Keratinocyte (primary cell): Measurements from ENCODE around the gene SELENOV. TPM values are rescaled to one million over a fixed set of nuclear protein-coding genes. Genes with fewer than 3 reads are reported as not detected.

Experiments used
- DNase-seq: peaks from one replicate; pipeline ENCODE4 v3.0.0-alpha.2; 2011; ENCODE audit warnings: low read depth, missing footprints, low spot score
- FAIRE-seq: peaks from 2 replicates; lab custom pipeline; 2011; peaks lifted over from hg19 to GRCh38; lab: Jason Lieb, UNC
- H2AFZ ChIP-seq: 2 replicates; pipeline ENCODE4 v1.6.0; 2012; ENCODE audit warnings: low read length, control low read depth, inconsistent platforms; ENCODE audit not compliant: control insufficient read depth
- H3K27ac ChIP-seq: 2 replicates; pipeline ENCODE4 v1.5.1; 2011; ENCODE audit warnings: low read length; ENCODE audit not compliant: control insufficient read depth, insufficient read depth
- H3K27me3 ChIP-seq: 3 replicates; pipeline ENCODE4 v1.6.0; 2011; ENCODE audit warnings: low read length; ENCODE audit not compliant: control insufficient read depth, insufficient read depth; ENCODE audit errors: extremely low read depth
- H3K36me3 ChIP-seq, 2 experiments: 2 replicates in 1 of 2; 3 replicates in 1 of 2; pipeline ENCODE4 v1.5.1; 2011; ENCODE audit warnings: low read length in 2 of 2, mild to moderate bottlenecking in 1 of 2; ENCODE audit not compliant: control insufficient read depth in 2 of 2, insufficient read depth in 2 of 2; ENCODE audit errors: extremely low read depth in 1 of 2
- H3K4me1 ChIP-seq: 3 replicates; pipeline ENCODE4 v1.5.1; 2011; ENCODE audit warnings: low read length; ENCODE audit not compliant: control insufficient read depth, insufficient read depth; ENCODE audit errors: extremely low read depth
- H3K4me2 ChIP-seq: 3 replicates; pipeline ENCODE4 v1.6.0; 2011; ENCODE audit warnings: low read depth, low read length; ENCODE audit not compliant: control insufficient read depth, insufficient read depth; ENCODE audit errors: extremely low read depth
- H3K4me3 ChIP-seq, 3 experiments: fragments of 200-600 bp in 1 of 3; sonication (generic) in 1 of 3; 2 replicates in 2 of 3; 3 replicates in 1 of 3; pipeline ENCODE4 v1.5.1; 2011 to 2016; ENCODE audit warnings: low read length in 3 of 3, mild to moderate bottlenecking in 3 of 3, control low read depth in 2 of 3, inconsistent platforms in 1 of 3, low read depth in 1 of 3, mixed read lengths in 1 of 3, mixed run types in 1 of 3, moderate library complexity in 1 of 3; ENCODE audit not compliant: control insufficient read depth in 2 of 3, insufficient read depth in 2 of 3; ENCODE audit errors: extremely low read depth in 1 of 3
- H3K79me2 ChIP-seq: 2 replicates; pipeline ENCODE4 v1.6.0; 2012; ENCODE audit warnings: low read length; ENCODE audit not compliant: control insufficient read depth, insufficient read depth
- H3K9ac ChIP-seq: 3 replicates; pipeline ENCODE4 v1.6.0; 2011; ENCODE audit warnings: low read length; ENCODE audit not compliant: control insufficient read depth, insufficient read depth; ENCODE audit errors: extremely low read depth
- H3K9me1 ChIP-seq: 3 replicates; pipeline ENCODE4 v1.6.0; 2011; ENCODE audit warnings: low read length; ENCODE audit not compliant: control insufficient read depth, insufficient read depth; ENCODE audit errors: extremely low read depth
- H3K9me3 ChIP-seq: 2 replicates; pipeline ENCODE4 v1.5.1; 2012; ENCODE audit warnings: low read depth, low read length; ENCODE audit not compliant: control insufficient read depth
- H4K20me1 ChIP-seq: 3 replicates; pipeline ENCODE4 v1.6.0; 2011; ENCODE audit warnings: low read length; ENCODE audit not compliant: control insufficient read depth, insufficient read depth; ENCODE audit errors: extremely low read depth
- EZH2 ChIP-seq: IDR thresholded peaks from one replicate; pipeline ENCODE4 v1.6.1; 2012; ENCODE audit warnings: inconsistent platforms, mild to moderate bottlenecking, low read length, moderate library complexity
- dilution Hi-C: fragments of 300-500 bp; cut with MboI; formaldehyde crosslinking; loops from one replicate; pipeline ENCODE4 v1.7.0; 2020; ENCODE audit warnings: low sequenced_read_pairs; ENCODE audit not compliant: extremely low pct_ligation_motif_present
- polyA plus RNA-seq, 5 experiments: library from polyadenylated mRNA; depleted of rRNA in 3 of 5; stranded (reverse) in 3 of 5; stranded (forward) in 1 of 5; unstranded in 1 of 5; fragments of >200 nt; gene quantifications; 1 replicate in 1 of 5; 2 replicates in 3 of 5; 3 replicates in 1 of 5; pipeline versions ENCODE4 v1.2.1 to v1.2.3, GENCODE V29; 2011 to 2012; ENCODE audit warnings: missing spikeins in 2 of 5, low read depth in 1 of 5, low replicate concordance in 1 of 5
- TF ChIP-seq, protein P1 (sequence below), 3 experiments: IDR thresholded peaks in 1 of 3; conservative IDR thresholded peaks in 1 of 3; optimal IDR thresholded peaks in 1 of 3; 2 replicates in 2 of 3; 3 replicates in 1 of 3; pipeline versions ENCODE3 to v1.5.1; 2011; ENCODE audit warnings: low read length in 3 of 3, mild to moderate bottlenecking in 3 of 3, moderate library complexity in 2 of 3, control low read depth in 1 of 3, inconsistent platforms in 1 of 3; ENCODE audit not compliant: insufficient read depth in 2 of 3; ENCODE audit errors: extremely low read depth in 1 of 3

Gene SELENOV
- polyA plus RNA-seq, 1 donor (not counting 4 experiments of a cell fraction or from before 2014, with no cell fraction given), result not detected

DNA sequence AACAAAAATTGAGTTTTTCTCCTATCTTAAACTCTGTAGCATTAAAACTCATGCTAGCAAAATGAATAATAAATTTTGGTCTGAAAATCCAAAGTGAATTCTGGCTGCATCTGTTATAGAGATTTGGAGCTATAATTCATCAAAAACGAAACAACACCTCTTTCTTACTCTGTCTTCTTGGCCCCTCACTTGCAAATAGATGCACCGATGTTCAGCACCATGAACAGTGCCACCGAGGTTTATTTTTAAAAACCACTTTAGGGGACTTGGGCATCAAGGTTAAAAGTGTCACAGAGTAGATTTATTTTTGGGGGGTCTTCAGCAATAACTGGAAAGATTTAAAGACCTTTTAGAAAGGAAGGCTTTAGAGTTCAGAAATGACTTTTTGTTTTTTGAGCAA, 51.1 kb downstream of the SELENOV start:
- Histone ChIP-seq H3K27me3 (no peaks in the 10 kb centered on the region), H3K79me2 (no peaks in the 10 kb centered on the region), H3K9ac (no peak overlapping the region), H2AFZ (no peak overlapping the region), H3K36me3 (no peaks in the 10 kb centered on the region), H3K4me3 (no peak overlapping the region), H3K27ac (no peak overlapping the region), H3K9me1 (no peaks in the 10 kb centered on the region), H4K20me1 (no peaks in the 10 kb centered on the region), H3K4me1 (no peaks in the 10 kb centered on the region), H3K9me3 (no peaks in the 10 kb centered on the region), H3K4me2 (no peak overlapping the region)
- no peak for FAIRE-seq
- dilution Hi-C loops, result no loop called here
- no peak for TF ChIP-seq EZH2
- TF ChIP-seq, protein P1, sequence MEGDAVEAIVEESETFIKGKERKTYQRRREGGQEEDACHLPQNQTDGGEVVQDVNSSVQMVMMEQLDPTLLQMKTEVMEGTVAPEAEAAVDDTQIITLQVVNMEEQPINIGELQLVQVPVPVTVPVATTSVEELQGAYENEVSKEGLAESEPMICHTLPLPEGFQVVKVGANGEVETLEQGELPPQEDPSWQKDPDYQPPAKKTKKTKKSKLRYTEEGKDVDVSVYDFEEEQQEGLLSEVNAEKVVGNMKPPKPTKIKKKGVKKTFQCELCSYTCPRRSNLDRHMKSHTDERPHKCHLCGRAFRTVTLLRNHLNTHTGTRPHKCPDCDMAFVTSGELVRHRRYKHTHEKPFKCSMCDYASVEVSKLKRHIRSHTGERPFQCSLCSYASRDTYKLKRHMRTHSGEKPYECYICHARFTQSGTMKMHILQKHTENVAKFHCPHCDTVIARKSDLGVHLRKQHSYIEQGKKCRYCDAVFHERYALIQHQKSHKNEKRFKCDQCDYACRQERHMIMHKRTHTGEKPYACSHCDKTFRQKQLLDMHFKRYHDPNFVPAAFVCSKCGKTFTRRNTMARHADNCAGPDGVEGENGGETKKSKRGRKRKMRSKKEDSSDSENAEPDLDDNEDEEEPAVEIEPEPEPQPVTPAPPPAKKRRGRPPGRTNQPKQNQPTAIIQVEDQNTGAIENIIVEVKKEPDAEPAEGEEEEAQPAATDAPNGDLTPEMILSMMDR (optimal IDR thresholded peaks at IDR 0.05 in 1 of 3, IDR thresholded peaks at IDR 0.05 in 1 of 3, conservative IDR thresholded peaks at IDR 0.05 in 1 of 3; ENCODE audit: extremely low read depth in 1 of 3, insufficient read depth in 2 of 3, low read length in 3 of 3), result no peak
- DNase-seq, result no peak

DNA sequence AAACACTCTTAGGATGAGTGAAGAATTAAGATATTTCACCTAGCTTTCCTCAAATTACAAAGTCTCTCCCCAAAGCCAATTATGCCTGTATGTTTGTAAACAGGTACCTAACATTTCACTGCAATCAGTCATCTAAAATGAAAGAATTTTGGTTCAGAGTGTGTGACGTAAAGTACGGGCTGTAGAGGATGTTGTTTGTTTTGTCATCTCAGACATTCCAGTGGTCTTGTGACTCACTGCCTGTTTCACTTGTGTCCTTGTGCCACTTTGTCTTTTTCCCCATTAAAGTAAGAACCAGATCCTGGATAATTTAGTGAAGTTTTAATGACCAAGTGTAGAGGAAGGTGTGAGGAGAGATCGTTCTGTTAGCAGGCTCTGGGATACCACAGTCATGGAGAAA, 53.7 kb downstream of the SELENOV start:
- Histone ChIP-seq H3K36me3 (no peaks in the 10 kb centered on the region), H3K4me2 (no peak overlapping the region), H3K9ac (no peak overlapping the region), H3K4me3 (no peak overlapping the region), H3K9me1 (no peaks in the 10 kb centered on the region), H2AFZ (no peak overlapping the region), H3K9me3 (no peaks in the 10 kb centered on the region), H3K27me3 (no peaks in the 10 kb centered on the region), H3K79me2 (no peaks in the 10 kb centered on the region), H3K27ac (no peak overlapping the region), H4K20me1 (no peaks in the 10 kb centered on the region), H3K4me1 (no peaks in the 10 kb centered on the region)
- TF ChIP-seq EZH2, result no peak
- TF ChIP-seq, protein P1 (optimal IDR thresholded peaks at IDR 0.05 in 1 of 3, IDR thresholded peaks at IDR 0.05 in 1 of 3, conservative IDR thresholded peaks at IDR 0.05 in 1 of 3; ENCODE audit: extremely low read depth in 1 of 3, insufficient read depth in 2 of 3, low read length in 3 of 3), result no peak
- dilution Hi-C loops, result no loop called here
- DNase-seq, result no peak
- no peak for FAIRE-seq

Other genes with a start within 250 kb of the SELENOV start
- not detected in 3 replicates for gene IFNL2, start 246.7 kb upstream of the SELENOV start, polyA plus RNA-seq
- gene IFNL1, start 218.7 kb upstream of the SELENOV start, polyA plus RNA-seq, result not detected in 3 replicates
- 0.04 to 0.16 TPM (median 0.04 TPM) in 3 replicates for gene LRFN1, start 194.3 kb upstream of the SELENOV start, polyA plus RNA-seq
- 0.14 TPM in 1 of 3 replicates, not detected in the others for gene GMFG, start 179.1 kb upstream of the SELENOV start, polyA plus RNA-seq
- gene SAMD4B, start 172.7 kb upstream of the SELENOV start, polyA plus RNA-seq, result 20.9 to 40.5 TPM (median 28.1 TPM) in 3 replicates
- 30.7 to 53.3 TPM (median 39.4 TPM) in 3 replicates for gene PAF1, start 124.0 kb upstream of the SELENOV start, polyA plus RNA-seq
- gene MED29, start 123.8 kb upstream of the SELENOV start, polyA plus RNA-seq, result 14.7 to 18.8 TPM (median 18.2 TPM) in 3 replicates
- 10.4 to 14.2 TPM (median 12.8 TPM) in 3 replicates for gene ZFP36, start 108.3 kb upstream of the SELENOV start, polyA plus RNA-seq
- gene PLEKHG2, start 102.5 kb upstream of the SELENOV start, polyA plus RNA-seq, result 3.6 to 6.4 TPM (median 5.2 TPM) in 3 replicates
- 1,323 to 2,302 TPM (median 1,614 TPM) in 3 replicates for gene RPS16, start 79.2 kb upstream of the SELENOV start, polyA plus RNA-seq
- gene SUPT5H, start 69.6 kb upstream of the SELENOV start, polyA plus RNA-seq, result 46.1 to 83.7 TPM (median 63.2 TPM) in 3 replicates
- 71.6 to 91.5 TPM (median 85.5 TPM) in 3 replicates for gene TIMM50, start 34.3 kb upstream of the SELENOV start, polyA plus RNA-seq
- gene DLL3, start 16.2 kb upstream of the SELENOV start, polyA plus RNA-seq, result 0.80 to 1.1 TPM (median 0.89 TPM) in 3 replicates
- 1.1 to 1.9 TPM (median 1.2 TPM) in 3 replicates for gene EID2B, start 17.7 kb downstream of the SELENOV start, polyA plus RNA-seq
- gene EID2, start 25.0 kb downstream of the SELENOV start, polyA plus RNA-seq, result 9.5 to 12.9 TPM (median 9.6 TPM) in 3 replicates
- not detected in 3 replicates for gene LGALS13, start 87.4 kb downstream of the SELENOV start, polyA plus RNA-seq
- not detected in 3 replicates for gene LGALS16, start 140.8 kb downstream of the SELENOV start, polyA plus RNA-seq
- gene LGALS14, start 189.3 kb downstream of the SELENOV start, polyA plus RNA-seq, result not detected in 3 replicates
- gene CLC, start 222.9 kb downstream of the SELENOV start, polyA plus RNA-seq, result not detected in 3 replicates